Measurements from ENCODE around the gene SUGCT. TPM values are rescaled to one million over a fixed set of nuclear protein-coding genes. Genes with fewer than 3 reads are reported as not detected.

Gene SUGCT
- total RNA-seq, 1 experiment from 2014 or later: 5.4 TPM

- H4K91ac ChIP-seq (ENCODE audit: insufficient read length, low read depth, low read length): no peak overlapping the region
- H2BK12ac ChIP-seq (ENCODE audit: insufficient read length, low read depth, low read length): no peak overlapping the region
- H3K9ac ChIP-seq (ENCODE audit: extremely low read depth, insufficient read length, low read length): no peak overlapping the region
- no peaks in the 10 kb centered on the region for H3K79me2 ChIP-seq (ENCODE audit: insufficient read depth, low read length)
- no peak overlapping the region for H2BK120ac ChIP-seq (ENCODE audit: low read depth, low read length, poor library complexity, severe bottlenecking)
- H3K27ac Mint-ChIP-seq: peak overlapping the region in 1 of 3 experiments; percentile 2; a peak in 1 of 7 replicates
- peaks cover 0 to 4% (median 0%) of the 10 kb centered on the region in 3 experiments; a peak in 2 of 7 replicates for H3K36me3 Mint-ChIP-seq (ENCODE audit: insufficient read depth in 1 of 3, low read depth in 3 of 3)
- peaks cover 14 to 17% of the 10 kb centered on the region in 2 experiments for H3K4me1 Mint-ChIP-seq
- no peaks in the 10 kb centered on the region for H3K9me3 ChIP-seq (ENCODE audit: control insufficient read depth, low read depth, low read length)
- peaks cover 0 to 5% of the 10 kb centered on the region in 2 experiments; a peak in 3 of 5 replicates for H3K9me3 Mint-ChIP-seq
- H3K14ac ChIP-seq (ENCODE audit: insufficient read depth, low read length): no peak overlapping the region
- H3K4me1 ChIP-seq (ENCODE audit: insufficient read depth, low read length): no peaks in the 10 kb centered on the region; the same call in 1 of the 2 replicates
- no peak overlapping the region for H3K4ac ChIP-seq (ENCODE audit: low read depth, low read length)
- H3K27me3 Mint-ChIP-seq (ENCODE audit: low read depth): no peaks in the 10 kb centered on the region
- H4K5ac ChIP-seq (ENCODE audit: insufficient read length, low read depth, low read length): no peak overlapping the region
- no peaks in the 10 kb centered on the region for H3K23me2 ChIP-seq (ENCODE audit: insufficient read length, low read depth, low read length, poor library complexity, severe bottlenecking)
- no peak overlapping the region for H3K23ac ChIP-seq (ENCODE audit: insufficient read length, low read depth, low read length)
- no peak for TF ChIP-seq CTCF (conservative IDR thresholded peaks at IDR 0.05)
- H2AK5ac ChIP-seq (ENCODE audit: insufficient read length, low read length): no peak overlapping the region
- DNase-seq: no peak
- no peak overlapping the region for H2BK15ac ChIP-seq (ENCODE audit: low read depth, low read length)
- H2BK5ac ChIP-seq (ENCODE audit: insufficient read length, low read length): no peak overlapping the region
- WGBS (ENCODE audit: extremely low coverage, insufficient read length, low lambda C conversion rate): no CpG with 5 or more reads among the region's 1 CpG
- H3K4me2 ChIP-seq (ENCODE audit: insufficient read depth, insufficient read length, low read length): no peak overlapping the region
- no peak overlapping the region for H4K8ac ChIP-seq (replicated peaks; ENCODE audit: insufficient read length, low read depth, low read length)
- no peaks in the 10 kb centered on the region for H3K27me3 ChIP-seq (ENCODE audit: insufficient read depth, low read length)
- no peak overlapping the region for H3K18ac ChIP-seq (ENCODE audit: insufficient read length, low read depth, low read length)
- H3K79me1 ChIP-seq (ENCODE audit: insufficient read depth, low read depth, low read length, poor library complexity, severe bottlenecking): no peaks in the 10 kb centered on the region
- H3K56ac ChIP-seq (ENCODE audit: insufficient read length, low read depth, low read length): no peak overlapping the region
- no peak overlapping the region for H3T11ph ChIP-seq (ENCODE audit: low read length)
- H2AFZ ChIP-seq (ENCODE audit: low read length): no peak overlapping the region
- H4K20me1 ChIP-seq (ENCODE audit: control insufficient read depth, insufficient read depth, insufficient read length): no peaks in the 10 kb centered on the region
- no peak overlapping the region for H2BK20ac ChIP-seq (ENCODE audit: low read depth, low read length, poor library complexity, severe bottlenecking)
- H3K27ac ChIP-seq (ENCODE audit: insufficient read length, low read depth, low read length): no peak overlapping the region
- H3K4me3 Mint-ChIP-seq: no peak overlapping the region; a peak in 1 of 5 replicates
Observed at GRCh38 chr7:40586197-40586596, 451.4 kb downstream of the SUGCT start.
